Measurements from ENCODE around the gene LKAAEAR1.

GRCh38 chr20:64129146-64129782 is 45.1 kb upstream of the LKAAEAR1 start:
- TF ChIP-seq CTCF (IDR thresholded peaks at IDR 0.05) (no peak), POLR2AphosphoS5 (IDR thresholded peaks at IDR 0.05) (no peak), POLR2A (IDR thresholded peaks at IDR 0.05) (no peak), EP300 (IDR thresholded peaks at IDR 0.05) (no peak)
